Measurements from ENCODE around the gene ADAMTSL5. TPM values are rescaled to one million over a fixed set of nuclear protein-coding genes. Genes with fewer than 3 reads are reported as not detected.
"Not testable (repeated sequence)": the region's sequence is repeated elsewhere in the genome, so short reads cannot be mapped to it uniquely, and the experiment has no call there.

Gene ADAMTSL5
- total and polyA plus RNA-seq, 3 experiments from 2014 or later, result 1.0 to 2.7 (median 2.3) TPM

- H3K27ac ChIP-seq (ENCODE audit: low read depth, low read length), result peak within 1 kb of the TSS; percentile 63
- peaks cover 0 to 1% of the 10 kb centered on the region in 2 donors for H3K27me3 Mint-ChIP-seq
- H3K9me3 ChIP-seq (ENCODE audit: low read length), result no peaks in the 10 kb centered on the region
- ChIA-PET POLR2A (interaction anchor here (0.8 to 1.2 kb wide), 2 partner anchors 9 to 12 kb away, joined by 3 to 4 read pairs; partner anchors contain the start of gene REEP6), CTCF (no interaction called here)
- H3K36me3 Mint-ChIP-seq, result peaks cover 0 to 19% (median 0%) of the 10 kb centered on the region in 3 donors
- peak within 1 kb of the TSS; percentile 77 to 98 (median 96) for H3K27ac Mint-ChIP-seq
- H3K27me3 ChIP-seq (ENCODE audit: insufficient read depth, low read length, poor library complexity, severe bottlenecking), result no peaks in the 10 kb centered on the region
- H3K9me3 Mint-ChIP-seq, result no peaks in the 10 kb centered on the region
- H3K4me3 ChIP-seq (ENCODE audit: low read length), result peak within 1 kb of the TSS; percentile 90
- H3K4me3 Mint-ChIP-seq, result peak within 1 kb of the TSS; percentile 94 to 99 (median 98)
- DNase-seq, result peak; percentile 85 to 93 (median 86)
- peaks cover 9% of the 10 kb centered on the region for H3K4me1 ChIP-seq (ENCODE audit: insufficient read depth, low read length)
- peaks cover 12 to 20% (median 12%) of the 10 kb centered on the region in 3 donors for H3K4me1 Mint-ChIP-seq
- H3K36me3 ChIP-seq (ENCODE audit: insufficient read depth, low read length), result no peaks in the 10 kb centered on the region
Measured at GRCh38 chr19:1478934-1479707, 33.7 kb downstream of the ADAMTSL5 start, which contains the start of gene C19orf25. TSS of gene C19orf25 (minus strand) at chr19:1479215. CDS start at chr19:1478903, 312 bp downstream.

- not testable (repeated sequence) for H3K9me3 ChIP-seq (ENCODE audit: low read length); H3K27me3 ChIP-seq (ENCODE audit: insufficient read depth, low read length, poor library complexity, severe bottlenecking); H3K9me3 Mint-ChIP-seq; H3K4me1 ChIP-seq (ENCODE audit: insufficient read depth, low read length); H3K27ac ChIP-seq (ENCODE audit: low read depth, low read length); H3K36me3 ChIP-seq (ENCODE audit: insufficient read depth, low read length); DNase-seq; H3K4me3 ChIP-seq (ENCODE audit: low read length); H3K27me3 Mint-ChIP-seq
- Mint-ChIP-seq H3K4me1 (peaks cover 17 to 26% (median 17%) of the 10 kb centered on the region in 3 donors), H3K4me3 (peak overlapping the region; percentile 32 to 82 (median 57)), H3K36me3 (peaks cover 0 to 19% (median 0%) of the 10 kb centered on the region in 3 donors), H3K27ac (peak overlapping the region in 2 of 8 donors; percentile 10 to 58)
- ChIA-PET CTCF (interaction anchor here (1.9 kb wide), 1 partner anchor 33 kb away, joined by 6 read pairs; no protein-coding TSS in a partner anchor), POLR2A (interaction anchor here (0.9 kb wide), 1 partner anchor 120 kb away, joined by 3 read pairs; no protein-coding TSS in a partner anchor)
Measured at GRCh38 chr19:1477056-1477455, 35.8 kb downstream of the ADAMTSL5 start.

DNA sequence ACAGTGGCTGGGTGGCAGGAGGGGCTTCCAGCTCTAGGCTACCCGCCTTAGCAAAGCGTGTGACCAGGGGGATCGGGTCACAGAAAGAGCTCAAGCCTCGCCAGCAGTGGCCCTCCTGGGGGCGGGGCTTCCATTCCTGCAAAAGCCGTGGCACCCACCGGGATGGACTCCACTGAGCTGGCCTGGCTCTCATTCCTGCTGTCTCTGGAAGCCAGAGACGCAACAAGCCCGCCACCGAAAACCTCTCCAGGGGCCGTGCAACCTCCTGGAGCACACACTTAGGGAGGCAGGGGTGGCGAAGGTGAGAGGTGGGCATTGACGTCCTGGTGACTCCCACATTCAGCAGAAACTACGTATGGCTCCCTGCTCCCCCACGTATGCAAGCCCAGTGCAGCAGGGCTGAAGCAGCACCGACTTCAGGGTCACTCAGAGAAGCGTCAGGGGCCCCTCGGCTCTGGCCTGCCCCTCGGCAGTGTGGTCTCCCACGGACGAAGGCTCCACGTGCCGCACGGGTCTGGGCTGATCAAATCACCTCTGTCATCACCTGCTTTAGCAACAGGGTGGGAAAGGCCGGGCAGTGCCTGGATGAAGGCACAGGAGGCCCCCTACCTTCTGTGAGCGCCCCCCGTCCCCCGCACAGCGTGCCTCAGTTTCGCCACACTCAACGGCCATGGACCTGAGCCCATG lies 36.9 kb downstream of the ADAMTSL5 start:
- DNase-seq, result no peak
- CTCF ChIA-PET, result interaction anchor here (1.0 kb wide), 1 partner anchor 9 kb away, joined by 3 read pairs; no protein-coding TSS in a partner anchor
- H3K27me3 Mint-ChIP-seq, result peaks cover 0 to 3% of the 10 kb centered on the region in 2 donors
- peaks cover 20% of the 10 kb centered on the region for H3K4me1 ChIP-seq (ENCODE audit: insufficient read depth, low read length)
- POLR2A ChIA-PET, result no interaction called here
- H3K27ac Mint-ChIP-seq, result no peak overlapping the region
- H3K4me3 Mint-ChIP-seq, result peak overlapping the region in 2 of 7 donors; percentile 46 to 67
- H3K36me3 ChIP-seq (ENCODE audit: insufficient read depth, low read length), result no peaks in the 10 kb centered on the region
- peaks cover 17 to 37% (median 19%) of the 10 kb centered on the region in 3 donors for H3K4me1 Mint-ChIP-seq
- no peaks in the 10 kb centered on the region for H3K9me3 ChIP-seq (ENCODE audit: low read length)
- H3K27ac ChIP-seq (ENCODE audit: low read depth, low read length), result no peak overlapping the region
- no peak overlapping the region for H3K4me3 ChIP-seq (ENCODE audit: low read length)
- H3K36me3 Mint-ChIP-seq, result peaks cover 0 to 19% (median 0%) of the 10 kb centered on the region in 3 donors
- H3K9me3 Mint-ChIP-seq, result no peaks in the 10 kb centered on the region
- peaks cover 5% of the 10 kb centered on the region for H3K27me3 ChIP-seq (ENCODE audit: insufficient read depth, low read length, poor library complexity, severe bottlenecking)

GRCh38 chr19:1474765-1475351 lies 38.0 kb downstream of the ADAMTSL5 start:
- peaks cover 0 to 2% of the 10 kb centered on the region in 2 donors for H3K27me3 Mint-ChIP-seq
- Histone ChIP-seq H3K36me3 (ENCODE audit: insufficient read depth, low read length) (no peaks in the 10 kb centered on the region), H3K4me1 (ENCODE audit: insufficient read depth, low read length) (peaks cover 27% of the 10 kb centered on the region), H3K4me3 (ENCODE audit: low read length) (no peak overlapping the region), H3K27ac (ENCODE audit: low read depth, low read length) (no peak overlapping the region), H3K27me3 (ENCODE audit: insufficient read depth, low read length, poor library complexity, severe bottlenecking) (peaks cover 5% of the 10 kb centered on the region), H3K9me3 (ENCODE audit: low read length) (no peaks in the 10 kb centered on the region)
- peaks cover 0 to 19% (median 0%) of the 10 kb centered on the region in 3 donors for H3K36me3 Mint-ChIP-seq
- peaks cover 17 to 41% (median 21%) of the 10 kb centered on the region in 3 donors for H3K4me1 Mint-ChIP-seq
- ChIA-PET CTCF (interaction anchor here (1.0 to 1.9 kb wide), 2 partner anchors 8 to 30 kb away, joined by 3 to 8 read pairs; no protein-coding TSS in a partner anchor), POLR2A (interaction anchor here (1.3 kb wide), 1 partner anchor 31 kb away, joined by 3 read pairs; no protein-coding TSS in a partner anchor)
- no peak for DNase-seq
- no peak overlapping the region for H3K27ac Mint-ChIP-seq
- no peaks in the 10 kb centered on the region for H3K9me3 Mint-ChIP-seq
- H3K4me3 Mint-ChIP-seq, result no peak overlapping the region

- Mint-ChIP-seq H3K4me1 (peaks cover 14 to 36% (median 20%) of the 10 kb centered on the region in 3 donors), H3K36me3 (peaks cover 0 to 19% (median 0%) of the 10 kb centered on the region in 3 donors), H3K9me3 (no peaks in the 10 kb centered on the region), H3K4me3 (no peak overlapping the region), H3K27me3 (peaks cover 0 to 2% of the 10 kb centered on the region in 2 donors), H3K27ac (no peak overlapping the region)
- no peaks in the 10 kb centered on the region for H3K36me3 ChIP-seq (ENCODE audit: insufficient read depth, low read length)
- H3K4me3 ChIP-seq (ENCODE audit: low read length), result no peak overlapping the region
- no peaks in the 10 kb centered on the region for H3K9me3 ChIP-seq (ENCODE audit: low read length)
- CTCF ChIA-PET, result interaction anchor here (1.5 to 1.9 kb wide), 2 partner anchors 29 to 195 kb away, joined by 4 to 8 read pairs; no protein-coding TSS in a partner anchor
- no peak overlapping the region for H3K27ac ChIP-seq (ENCODE audit: low read depth, low read length)
- no peak for DNase-seq
- peaks cover 5% of the 10 kb centered on the region for H3K27me3 ChIP-seq (ENCODE audit: insufficient read depth, low read length, poor library complexity, severe bottlenecking)
- peaks cover 28% of the 10 kb centered on the region for H3K4me1 ChIP-seq (ENCODE audit: insufficient read depth, low read length)
- POLR2A ChIA-PET, result interaction anchor here (1.3 kb wide), 1 partner anchor 30 kb away, joined by 3 read pairs; no protein-coding TSS in a partner anchor
Measured at GRCh38 chr19:1474011-1474764, 38.6 kb downstream of the ADAMTSL5 start.

DNA sequence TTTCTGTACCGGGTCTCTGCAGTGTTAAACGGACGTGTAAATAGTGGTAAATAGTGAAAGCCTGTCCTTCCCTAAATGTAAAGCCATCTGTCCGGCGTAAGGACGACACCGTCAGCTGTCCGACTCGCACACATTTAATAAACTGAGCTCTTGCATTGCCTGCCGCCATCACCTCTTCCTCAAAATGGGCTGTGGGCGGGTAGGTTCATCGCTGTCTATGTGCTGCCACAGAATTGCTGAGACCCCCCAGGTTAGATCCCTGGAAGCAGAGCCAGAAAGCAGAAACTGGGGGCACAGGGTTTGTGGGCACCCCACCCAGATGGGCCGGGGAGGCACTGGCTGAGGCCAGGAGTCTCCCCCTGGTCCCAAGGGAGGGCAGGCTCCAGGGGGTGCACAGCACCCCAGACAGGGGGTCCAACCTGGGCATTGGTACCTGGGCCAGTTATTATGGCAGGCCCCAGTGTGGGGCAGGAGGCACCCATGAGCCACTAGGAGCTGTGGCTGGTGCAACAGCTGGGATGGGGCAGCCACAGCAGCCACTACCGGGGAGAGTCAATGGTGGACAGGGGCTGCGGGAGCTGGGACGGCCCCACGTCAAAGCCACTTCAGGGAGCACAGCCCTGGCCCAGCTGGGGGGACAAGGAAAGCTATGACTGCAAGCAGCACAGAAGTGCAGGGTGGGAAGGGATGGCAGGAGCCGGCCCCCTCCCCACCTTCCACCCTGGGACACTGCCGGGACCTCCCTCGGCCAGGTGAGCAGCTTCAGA lies 39.6 kb downstream of the ADAMTSL5 start:
- peak overlapping the region in 3 of 7 donors; percentile 5 to 50 (median 8) for H3K4me3 Mint-ChIP-seq
- POLR2A ChIA-PET, result interaction anchor here (0.6 to 1.3 kb wide), 3 partner anchors 29 to 1867 kb away, joined by 3 to 5 read pairs (median 4); no protein-coding TSS in a partner anchor
- CTCF ChIA-PET, result interaction anchor here (1.5 to 2.3 kb wide), 3 partner anchors 28 to 194 kb away, joined by 4 to 12 read pairs (median 8); no protein-coding TSS in a partner anchor

More for the DNA sequence above, 39.6 kb downstream of the ADAMTSL5 start:
- H3K36me3 Mint-ChIP-seq, result peaks cover 0 to 16% (median 0%) of the 10 kb centered on the region in 3 donors
- no peak overlapping the region for H3K4me3 ChIP-seq (ENCODE audit: low read length)
- H3K4me1 Mint-ChIP-seq, result peaks cover 10 to 34% (median 17%) of the 10 kb centered on the region in 3 donors
- no peaks in the 10 kb centered on the region for H3K9me3 ChIP-seq (ENCODE audit: low read length)
- H3K4me1 ChIP-seq (ENCODE audit: insufficient read depth, low read length), result peaks cover 27% of the 10 kb centered on the region
- H3K27ac Mint-ChIP-seq, result no peak overlapping the region
- DNase-seq, result no peak
- H3K9me3 Mint-ChIP-seq, result no peaks in the 10 kb centered on the region
- H3K27ac ChIP-seq (ENCODE audit: low read depth, low read length), result no peak overlapping the region
- no peaks in the 10 kb centered on the region for H3K36me3 ChIP-seq (ENCODE audit: insufficient read depth, low read length)
- peaks cover 0 to 2% of the 10 kb centered on the region in 2 donors for H3K27me3 Mint-ChIP-seq
- peaks cover 7% of the 10 kb centered on the region for H3K27me3 ChIP-seq (ENCODE audit: insufficient read depth, low read length, poor library complexity, severe bottlenecking)

Measured in CD8-positive, alpha-beta memory T cell (primary cell).